ENCODE measurements around the gene SNRPN.

SNRPN gene

GRCh38 chr15:24940236-24940635, 14.6 kb upstream of the SNRPN start:
- Histone ChIP-seq H3K27me3 (ENCODE audit: insufficient read depth, low read length) (no peaks in the 10 kb centered on the region), H3K36me3 (ENCODE audit: insufficient read depth, low read length) (no peaks in the 10 kb centered on the region), H3K27ac (ENCODE audit: low read depth, low read length) (no peak overlapping the region), H3K4me1 (ENCODE audit: insufficient read depth, low read length) (no peaks in the 10 kb centered on the region), H3K4me3 (ENCODE audit: low read length) (no peak overlapping the region), H3K9me3 (ENCODE audit: insufficient read depth, low read depth, low read length) (peaks cover 38% of the 10 kb centered on the region), H3K9ac (ENCODE audit: low read depth, low read length) (no peak overlapping the region)
- WGBS, result 59% methylated on average over 2 of the region's 2 CpGs

- no peaks in the 10 kb centered on the region for H3K4me1 ChIP-seq (ENCODE audit: insufficient read depth, low read length)
- WGBS, result 83% methylated on average over 1 of the region's 1 CpG
- no peak overlapping the region for H3K9ac ChIP-seq (ENCODE audit: low read depth, low read length)
- H3K9me3 ChIP-seq (ENCODE audit: insufficient read depth, low read depth, low read length), result peaks cover 34% of the 10 kb centered on the region
- H3K27ac ChIP-seq (ENCODE audit: low read depth, low read length), result no peak overlapping the region
- H3K36me3 ChIP-seq (ENCODE audit: insufficient read depth, low read length), result no peaks in the 10 kb centered on the region
- no peaks in the 10 kb centered on the region for H3K27me3 ChIP-seq (ENCODE audit: insufficient read depth, low read length)
- H3K4me3 ChIP-seq (ENCODE audit: low read length), result no peak overlapping the region
Observed at GRCh38 chr15:24943361-24943760, 11.4 kb upstream of the SNRPN start.

DNA sequence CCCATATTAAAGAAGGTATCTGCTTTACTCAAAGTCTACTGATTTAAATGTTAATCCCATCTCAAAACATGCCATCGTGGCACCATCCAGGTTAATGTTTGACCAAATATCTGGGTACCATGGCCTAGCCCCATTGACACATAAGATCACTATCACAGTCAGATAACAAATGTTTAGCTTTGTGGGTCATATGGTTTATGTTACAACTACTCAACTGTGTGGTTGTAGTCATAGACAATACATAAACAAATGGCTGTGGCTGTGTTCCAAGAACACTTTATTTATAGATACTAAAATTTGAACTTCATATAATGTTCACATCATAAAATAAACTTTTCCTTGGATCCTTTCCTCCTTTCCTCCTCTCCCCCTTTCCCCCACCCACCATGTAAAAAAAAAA, 9.8 kb upstream of the SNRPN start:
- H3K4me3 ChIP-seq (ENCODE audit: low read length), result no peak overlapping the region
- H3K9me3 ChIP-seq (ENCODE audit: insufficient read depth, low read depth, low read length), result peaks cover 32% of the 10 kb centered on the region
- H3K27me3 ChIP-seq (ENCODE audit: insufficient read depth, low read length), result no peaks in the 10 kb centered on the region
- WGBS, result 41% methylated on average over 1 of the region's 1 CpG
- no peak overlapping the region for H3K27ac ChIP-seq (ENCODE audit: low read depth, low read length)
- no peak overlapping the region for H3K9ac ChIP-seq (ENCODE audit: low read depth, low read length)
- H3K4me1 ChIP-seq (ENCODE audit: insufficient read depth, low read length), result no peaks in the 10 kb centered on the region
- H3K36me3 ChIP-seq (ENCODE audit: insufficient read depth, low read length), result no peaks in the 10 kb centered on the region

DNA sequence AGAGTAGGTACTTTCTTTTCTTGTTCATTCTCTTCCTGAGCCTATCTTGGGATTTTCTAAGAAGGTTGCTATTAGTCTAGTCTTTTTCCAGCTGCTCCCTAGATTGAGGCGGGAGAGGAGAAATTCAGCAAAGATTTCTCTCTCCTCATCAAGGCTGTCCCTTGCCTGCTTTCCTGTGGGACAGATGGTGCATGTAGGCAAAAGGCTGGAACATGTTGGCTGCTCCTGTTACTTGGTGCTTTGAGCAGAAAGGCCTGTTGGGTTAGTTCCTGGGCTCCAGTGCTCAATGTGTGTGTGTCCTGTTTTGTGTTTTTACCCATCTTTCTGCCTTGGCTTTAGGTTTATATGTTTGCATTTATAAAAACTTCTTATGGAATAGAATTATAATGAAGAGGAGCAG, 9.1 kb upstream of the SNRPN start:
- no peaks in the 10 kb centered on the region for H3K36me3 ChIP-seq (ENCODE audit: insufficient read depth, low read length)
- H3K4me1 ChIP-seq (ENCODE audit: insufficient read depth, low read length), result no peaks in the 10 kb centered on the region
- H3K27me3 ChIP-seq (ENCODE audit: insufficient read depth, low read length), result no peaks in the 10 kb centered on the region
- WGBS, result 100% methylated on average over 1 of the region's 1 CpG
- H3K9ac ChIP-seq (ENCODE audit: low read depth, low read length), result no peak overlapping the region
- H3K9me3 ChIP-seq (ENCODE audit: insufficient read depth, low read depth, low read length), result peaks cover 32% of the 10 kb centered on the region
- no peak overlapping the region for H3K27ac ChIP-seq (ENCODE audit: low read depth, low read length)
- no peak overlapping the region for H3K4me3 ChIP-seq (ENCODE audit: low read length)

GRCh38 chr15:24948495-24948894, 6.3 kb upstream of the SNRPN start:
- WGBS, result 50% methylated on average over 1 of the region's 3 CpGs
- H3K36me3 ChIP-seq (ENCODE audit: insufficient read depth, low read length), result no peaks in the 10 kb centered on the region
- H3K27me3 ChIP-seq (ENCODE audit: insufficient read depth, low read length), result no peaks in the 10 kb centered on the region
- H3K27ac ChIP-seq (ENCODE audit: low read depth, low read length), result no peak overlapping the region
- peaks cover 16% of the 10 kb centered on the region for H3K4me1 ChIP-seq (ENCODE audit: insufficient read depth, low read length)
- H3K9me3 ChIP-seq (ENCODE audit: insufficient read depth, low read depth, low read length), result peaks cover 34% of the 10 kb centered on the region
- no peak overlapping the region for H3K9ac ChIP-seq (ENCODE audit: low read depth, low read length)
- H3K4me3 ChIP-seq (ENCODE audit: low read length), result no peak overlapping the region

- Histone ChIP-seq H3K9me3 (ENCODE audit: insufficient read depth, low read depth, low read length) (peaks cover 30% of the 10 kb centered on the region), H3K9ac (ENCODE audit: low read depth, low read length) (peak overlapping the region; percentile 91), H3K36me3 (ENCODE audit: insufficient read depth, low read length) (peaks cover 24% of the 10 kb centered on the region), H3K4me1 (ENCODE audit: insufficient read depth, low read length) (peaks cover 37% of the 10 kb centered on the region), H3K27me3 (ENCODE audit: insufficient read depth, low read length) (no peaks in the 10 kb centered on the region), H3K27ac (ENCODE audit: low read depth, low read length) (peak overlapping the region; percentile 95; the same call in 1 of the 2 replicates), H3K4me3 (ENCODE audit: low read length) (peak overlapping the region; percentile 80)
- WGBS, result 41% methylated on average over 31 of the region's 31 CpGs
Observed at GRCh38 chr15:24955531-24955921, 739 bp downstream of the SNRPN start.

- Histone ChIP-seq H3K36me3 (ENCODE audit: insufficient read depth, low read length) (peaks cover 31% of the 10 kb centered on the region), H3K27me3 (ENCODE audit: insufficient read depth, low read length) (no peaks in the 10 kb centered on the region), H3K4me3 (ENCODE audit: low read length) (peak overlapping the region; percentile 80), H3K9me3 (ENCODE audit: insufficient read depth, low read depth, low read length) (peaks cover 32% of the 10 kb centered on the region), H3K9ac (ENCODE audit: low read depth, low read length) (peak overlapping the region; percentile 91), H3K27ac (ENCODE audit: low read depth, low read length) (peak overlapping the region; percentile 95; the same call in 1 of the 2 replicates), H3K4me1 (ENCODE audit: insufficient read depth, low read length) (peaks cover 45% of the 10 kb centered on the region)
- WGBS, result 58% methylated on average over 28 of the region's 28 CpGs
Observed at GRCh38 chr15:24956111-24956838, 1.5 kb downstream of the SNRPN start.

DNA sequence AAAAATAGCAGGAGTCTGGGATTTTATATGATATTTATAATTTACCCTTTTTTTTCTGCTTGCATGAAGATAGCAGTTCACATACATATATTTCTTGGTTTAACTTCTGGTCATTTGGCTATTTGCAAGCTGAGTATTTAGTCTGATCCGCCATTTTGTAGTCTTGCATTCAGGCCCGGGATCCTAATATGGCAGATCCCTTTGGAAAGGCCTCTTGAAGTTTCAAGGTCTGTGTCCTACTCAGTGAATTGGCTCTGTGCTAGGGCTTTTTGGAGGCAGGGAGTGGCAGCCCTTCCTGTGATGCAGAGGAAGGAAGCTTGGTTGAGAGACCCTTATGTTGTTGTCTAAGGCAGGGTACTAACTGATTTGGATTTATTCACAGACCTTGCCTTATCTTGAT, 2.9 kb downstream of the SNRPN start:
- H3K9me3 ChIP-seq (ENCODE audit: insufficient read depth, low read depth, low read length), result peaks cover 33% of the 10 kb centered on the region
- H3K4me1 ChIP-seq (ENCODE audit: insufficient read depth, low read length), result peaks cover 42% of the 10 kb centered on the region
- peak overlapping the region; percentile 80 for H3K4me3 ChIP-seq (ENCODE audit: low read length)
- peak overlapping the region; percentile 95 for H3K27ac ChIP-seq (ENCODE audit: low read depth, low read length)
- peak overlapping the region; percentile 91 for H3K9ac ChIP-seq (ENCODE audit: low read depth, low read length)
- H3K36me3 ChIP-seq (ENCODE audit: insufficient read depth, low read length), result peaks cover 45% of the 10 kb centered on the region
- no peaks in the 10 kb centered on the region for H3K27me3 ChIP-seq (ENCODE audit: insufficient read depth, low read length)
- 37% methylated on average over 2 of the region's 2 CpGs for WGBS

DNA sequence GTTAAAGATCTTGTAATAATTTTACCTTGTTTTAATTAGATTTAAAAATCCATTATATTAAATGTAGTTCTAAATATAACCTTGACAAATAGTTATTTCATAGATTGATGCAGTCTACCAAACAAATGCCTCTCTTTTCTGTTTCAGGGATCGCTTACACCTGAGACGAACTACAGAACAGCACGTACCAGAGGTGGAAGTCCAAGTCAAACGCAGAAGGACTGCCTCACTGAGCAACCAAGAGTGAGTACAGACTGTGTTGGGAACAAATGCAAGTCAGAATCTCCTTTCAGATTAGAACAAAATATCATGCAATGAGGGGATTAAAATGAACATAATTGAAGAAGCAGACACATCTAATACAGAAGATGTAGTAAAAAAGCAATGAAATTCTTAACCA, 7.2 kb downstream of the SNRPN start:
- H3K27me3 ChIP-seq (ENCODE audit: insufficient read depth, low read length), result no peaks in the 10 kb centered on the region
- peaks cover 60% of the 10 kb centered on the region for H3K9me3 ChIP-seq (ENCODE audit: insufficient read depth, low read depth, low read length)
- peaks cover 88% of the 10 kb centered on the region for H3K36me3 ChIP-seq (ENCODE audit: insufficient read depth, low read length)
- WGBS, result 84% methylated on average over 4 of the region's 4 CpGs
- H3K9ac ChIP-seq (ENCODE audit: low read depth, low read length), result no peak overlapping the region
- peaks cover 33% of the 10 kb centered on the region; the same call in 1 of the 2 replicates for H3K4me1 ChIP-seq (ENCODE audit: insufficient read depth, low read length)
- peak overlapping the region; percentile 16; the same call in 1 of the 2 replicates for H3K4me3 ChIP-seq (ENCODE audit: low read length)
- H3K27ac ChIP-seq (ENCODE audit: low read depth, low read length), result no peak overlapping the region

DNA sequence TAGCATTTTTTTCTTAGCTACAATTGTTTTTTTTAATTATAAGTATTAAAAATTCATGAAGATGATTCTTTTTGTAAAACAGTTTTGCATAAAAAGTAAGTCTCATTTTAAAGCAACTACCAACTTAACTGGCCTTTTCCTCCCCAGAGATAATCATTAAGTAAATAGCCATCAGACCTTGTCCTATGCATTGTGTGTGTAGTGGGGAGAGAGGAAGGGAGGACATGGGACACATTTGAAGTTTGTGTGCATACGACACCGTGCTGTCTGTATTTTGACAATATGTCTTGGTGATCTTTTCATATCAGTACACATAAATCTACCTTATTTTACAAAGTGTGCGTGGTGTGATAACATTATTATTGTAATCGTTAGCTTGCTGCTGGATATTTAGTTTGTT, 8.1 kb downstream of the SNRPN start:
- 94% methylated on average over 3 of the region's 4 CpGs for WGBS
- no peaks in the 10 kb centered on the region for H3K27me3 ChIP-seq (ENCODE audit: insufficient read depth, low read length)
- peaks cover 63% of the 10 kb centered on the region for H3K9me3 ChIP-seq (ENCODE audit: insufficient read depth, low read depth, low read length)
- peaks cover 97% of the 10 kb centered on the region for H3K36me3 ChIP-seq (ENCODE audit: insufficient read depth, low read length)
- H3K4me1 ChIP-seq (ENCODE audit: insufficient read depth, low read length), result peaks cover 33% of the 10 kb centered on the region; the same call in 1 of the 2 replicates
- no peak overlapping the region for H3K9ac ChIP-seq (ENCODE audit: low read depth, low read length)
- H3K27ac ChIP-seq (ENCODE audit: low read depth, low read length), result no peak overlapping the region
- H3K4me3 ChIP-seq (ENCODE audit: low read length), result no peak overlapping the region

DNA sequence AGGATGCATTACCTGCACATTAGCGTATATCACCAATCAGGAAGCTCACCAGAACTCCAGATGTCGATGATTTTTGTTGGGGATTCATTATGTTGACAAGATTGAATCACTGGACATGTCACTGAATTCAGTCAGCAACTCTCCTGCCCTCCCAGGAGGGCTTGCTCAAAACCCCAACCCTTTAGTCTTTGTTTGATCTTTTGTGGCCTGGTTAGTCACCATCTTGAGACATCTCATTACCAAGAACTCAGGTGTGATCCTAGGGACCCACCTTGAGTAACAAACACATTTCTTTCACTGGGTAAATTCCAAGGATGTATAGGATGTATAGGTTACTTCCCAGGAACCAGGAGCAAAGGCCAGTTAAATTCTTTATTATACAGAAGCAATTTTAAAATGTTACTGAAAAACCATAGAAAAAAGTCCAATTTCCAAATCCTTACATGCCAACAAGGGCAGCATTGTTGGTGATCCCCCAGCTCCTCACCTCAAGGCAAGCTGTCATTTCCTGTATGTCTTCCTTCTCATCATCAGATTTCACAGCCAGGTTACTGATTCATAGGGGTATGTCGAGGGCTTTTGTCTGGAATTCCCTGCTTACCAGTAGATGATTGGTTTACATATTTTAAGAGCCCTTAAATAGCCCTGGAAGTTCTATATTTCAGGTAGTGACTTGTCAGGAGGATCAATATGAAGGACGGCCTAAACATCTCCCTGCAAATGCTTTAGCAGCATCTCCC, 11.7 kb downstream of the SNRPN start:
- Histone ChIP-seq H3K36me3 (ENCODE audit: insufficient read depth, low read length) (peaks cover 100% of the 10 kb centered on the region), H3K4me3 (ENCODE audit: low read length) (no peak overlapping the region), H3K27ac (ENCODE audit: low read depth, low read length) (no peak overlapping the region), H3K9me3 (ENCODE audit: insufficient read depth, low read depth, low read length) (peaks cover 54% of the 10 kb centered on the region), H3K27me3 (ENCODE audit: insufficient read depth, low read length) (no peaks in the 10 kb centered on the region), H3K9ac (ENCODE audit: low read depth, low read length) (no peak overlapping the region), H3K4me1 (ENCODE audit: insufficient read depth, low read length) (peaks cover 9% of the 10 kb centered on the region; the same call in 1 of the 2 replicates)
- WGBS, result 89% methylated on average over 2 of the region's 4 CpGs
